ENCODE results near the gene NPM3.

Gene NPM3

GRCh38 chr10:101761226-101761625 lies 22.0 kb downstream of the NPM3 start:
- Mint-ChIP-seq H3K27ac (no peak overlapping the region), H3K27me3 (peaks cover 17% of the 10 kb centered on the region), H3K36me3 (ENCODE audit: low read depth) (no peaks in the 10 kb centered on the region), H3K9me3 (no peaks in the 10 kb centered on the region), H3K4me1 (ENCODE audit: low read depth) (no peaks in the 10 kb centered on the region), H3K4me3 (no peak overlapping the region)

- H3K9me3 Mint-ChIP-seq, result no peaks in the 10 kb centered on the region
- H3K27me3 Mint-ChIP-seq, result peaks cover 13% of the 10 kb centered on the region
- H3K4me1 Mint-ChIP-seq (ENCODE audit: low read depth), result no peaks in the 10 kb centered on the region
- H3K36me3 Mint-ChIP-seq (ENCODE audit: low read depth), result no peaks in the 10 kb centered on the region
- H3K27ac Mint-ChIP-seq, result no peak overlapping the region
- no peak overlapping the region for H3K4me3 Mint-ChIP-seq
Measured at GRCh38 chr10:101760510-101760909, 22.7 kb downstream of the NPM3 start.

- H3K36me3 Mint-ChIP-seq (ENCODE audit: low read depth), result no peaks in the 10 kb centered on the region
- no peaks in the 10 kb centered on the region for H3K9me3 Mint-ChIP-seq
- peaks cover 8% of the 10 kb centered on the region for H3K27me3 Mint-ChIP-seq
- H3K27ac Mint-ChIP-seq, result no peak overlapping the region
- no peaks in the 10 kb centered on the region for H3K4me1 Mint-ChIP-seq (ENCODE audit: low read depth)
- no peak overlapping the region for H3K4me3 Mint-ChIP-seq
Measured at GRCh38 chr10:101759309-101760247, 23.7 kb downstream of the NPM3 start.

- H3K4me1 Mint-ChIP-seq (ENCODE audit: low read depth), result no peaks in the 10 kb centered on the region
- H3K27me3 Mint-ChIP-seq, result peaks cover 8% of the 10 kb centered on the region
- H3K4me3 Mint-ChIP-seq, result no peak overlapping the region
Measured at GRCh38 chr10:101758858-101759257, 24.4 kb downstream of the NPM3 start.

GRCh38 chr10:101752241-101752640 lies 31.0 kb downstream of the NPM3 start:
- Mint-ChIP-seq H3K4me1 (ENCODE audit: low read depth) (no peaks in the 10 kb centered on the region), H3K9me3 (no peaks in the 10 kb centered on the region), H3K36me3 (ENCODE audit: low read depth) (no peaks in the 10 kb centered on the region), H3K27ac (no peak overlapping the region), H3K4me3 (no peak overlapping the region), H3K27me3 (peaks cover 22% of the 10 kb centered on the region)

More at GRCh38 chr10:101758858-101759257, 24.4 kb downstream of the NPM3 start:
- Mint-ChIP-seq H3K27ac (no peak overlapping the region), H3K9me3 (no peaks in the 10 kb centered on the region), H3K36me3 (ENCODE audit: low read depth) (no peaks in the 10 kb centered on the region)

- Mint-ChIP-seq H3K9me3 (no peaks in the 10 kb centered on the region), H3K4me1 (ENCODE audit: low read depth) (no peaks in the 10 kb centered on the region), H3K36me3 (ENCODE audit: low read depth) (no peaks in the 10 kb centered on the region), H3K27me3 (peaks cover 25% of the 10 kb centered on the region), H3K27ac (no peak overlapping the region), H3K4me3 (no peak overlapping the region)
Measured at GRCh38 chr10:101749047-101750016, 33.9 kb downstream of the NPM3 start.

GRCh38 chr10:101748496-101748895 lies 34.8 kb downstream of the NPM3 start:
- Mint-ChIP-seq H3K4me1 (ENCODE audit: low read depth) (no peaks in the 10 kb centered on the region), H3K27ac (no peak overlapping the region), H3K36me3 (ENCODE audit: low read depth) (no peaks in the 10 kb centered on the region), H3K4me3 (no peak overlapping the region), H3K9me3 (no peaks in the 10 kb centered on the region), H3K27me3 (peaks cover 20% of the 10 kb centered on the region)

GRCh38 chr10:101745074-101745696 lies 38.1 kb downstream of the NPM3 start:
- H3K36me3 Mint-ChIP-seq (ENCODE audit: low read depth), result no peaks in the 10 kb centered on the region
- no peak overlapping the region for H3K27ac Mint-ChIP-seq
- no peak overlapping the region for H3K4me3 Mint-ChIP-seq
- peaks cover 13% of the 10 kb centered on the region for H3K27me3 Mint-ChIP-seq
- no peaks in the 10 kb centered on the region for H3K9me3 Mint-ChIP-seq
- no peaks in the 10 kb centered on the region for H3K4me1 Mint-ChIP-seq (ENCODE audit: low read depth)

- no peaks in the 10 kb centered on the region for H3K9me3 Mint-ChIP-seq
- H3K27me3 Mint-ChIP-seq, result peaks cover 16% of the 10 kb centered on the region
- H3K27ac Mint-ChIP-seq, result no peak overlapping the region
Measured at GRCh38 chr10:101744267-101744666, 39.0 kb downstream of the NPM3 start.

GRCh38 chr10:101741938-101742337 lies 41.3 kb downstream of the NPM3 start:
- no peak overlapping the region for H3K4me3 Mint-ChIP-seq
- H3K9me3 Mint-ChIP-seq, result no peaks in the 10 kb centered on the region
- H3K4me1 Mint-ChIP-seq (ENCODE audit: low read depth), result no peaks in the 10 kb centered on the region
- H3K27ac Mint-ChIP-seq, result no peak overlapping the region
- H3K27me3 Mint-ChIP-seq, result peaks cover 16% of the 10 kb centered on the region
- H3K36me3 Mint-ChIP-seq (ENCODE audit: low read depth), result no peaks in the 10 kb centered on the region

More at GRCh38 chr10:101744267-101744666, 39.0 kb downstream of the NPM3 start:
- no peaks in the 10 kb centered on the region for H3K4me1 Mint-ChIP-seq (ENCODE audit: low read depth)
- no peaks in the 10 kb centered on the region for H3K36me3 Mint-ChIP-seq (ENCODE audit: low read depth)
- H3K4me3 Mint-ChIP-seq, result no peak overlapping the region

GRCh38 chr10:101736666-101737065 lies 46.6 kb downstream of the NPM3 start:
- Mint-ChIP-seq H3K36me3 (ENCODE audit: low read depth) (no peaks in the 10 kb centered on the region), H3K27me3 (peaks cover 19% of the 10 kb centered on the region), H3K9me3 (no peaks in the 10 kb centered on the region), H3K4me3 (no peak overlapping the region), H3K27ac (no peak overlapping the region), H3K4me1 (ENCODE audit: low read depth) (no peaks in the 10 kb centered on the region)

- H3K9me3 Mint-ChIP-seq, result no peaks in the 10 kb centered on the region
- H3K4me3 Mint-ChIP-seq, result no peak overlapping the region
- H3K27me3 Mint-ChIP-seq, result peaks cover 18% of the 10 kb centered on the region
- H3K4me1 Mint-ChIP-seq (ENCODE audit: low read depth), result no peaks in the 10 kb centered on the region
- H3K36me3 Mint-ChIP-seq (ENCODE audit: low read depth), result no peaks in the 10 kb centered on the region
- H3K27ac Mint-ChIP-seq, result no peak overlapping the region
Measured at GRCh38 chr10:101732096-101732495, 51.1 kb downstream of the NPM3 start.

Measured in stimulated activated naive CD8-positive, alpha-beta T cell treated with anti-CD3 and anti-CD28 coated beads, Interleukin-15, Interleukin-2, amounts not matched to agents 100 ng/mL and 50 ng/mL, for 24 hours (primary cell).